Lower leg skin (tissue), 3 donors: ENCODE measurements around the gene SMAD4.

Experiments
- CTCF ChIP-seq, 3 donors: fragments of 450-650 bp; IDR thresholded peaks; one replicate each; pipeline ENCODE4 v1.5.1; 2016; ENCODE audit warnings: antibody characterized with exemption in 3 of 3, mild to moderate bottlenecking in 3 of 3, moderate library complexity in 2 of 3
- POLR2A ChIP-seq, 2 donors: fragments of 450-650 bp; IDR thresholded peaks; one replicate each; pipeline ENCODE4 v1.6.1; 2016 to 2017; ENCODE audit warnings: antibody characterized with exemption in 2 of 2, mild to moderate bottlenecking in 1 of 2, moderate library complexity in 1 of 2

GRCh38 chr18:51032193-51032592, 2.2 kb downstream of the SMAD4 start:
- TF ChIP-seq CTCF (IDR thresholded peaks at IDR 0.05), result no peak
- TF ChIP-seq POLR2A (IDR thresholded peaks at IDR 0.05), result no peak
